PC-3 (cell line): ENCODE measurements around the gene RFX4. TPM values are rescaled to one million over a fixed set of nuclear protein-coding genes. Genes with fewer than 3 reads are reported as not detected.

Experiments
- ATAC-seq: fragments of 200-7000 bp; cut with Tn5 transposase; 2 replicates; pipeline ENCODE4 v1.9.1; 2020; ENCODE audit warnings: mild to moderate bottlenecking, moderate library complexity
- BruUV-seq: library from RNA; stranded (reverse); fragments of 400-500 nt; replicated peaks from 2 replicates; lab custom pipeline; 2021; lab: Mats Ljungman, UMichigan
- CTCF ChIA-PET: fragments of 300-600 bp; sonication (Branson Sonifier 250); formaldehyde crosslinking; loops from one replicate; lab custom pipeline; 2022; ENCODE audit warnings: antibody characterized with exemption; lab: Charles Lee
- POLR2A ChIA-PET: fragments of 300-600 bp; sonication (Branson Sonifier 250); formaldehyde crosslinking; loops from one replicate; lab custom pipeline; 2022; ENCODE audit warnings: antibody characterized with exemption; ENCODE audit not compliant: unreplicated experiment; lab: Charles Lee
- DNase-seq: peaks from one replicate; pipeline ENCODE4 v3.0.0-alpha.2; 2015
- H2AFZ ChIP-seq: fragments of 300-600 bp; sonication (generic); 2 replicates; pipeline ENCODE4 v1.6.0; 2016; ENCODE audit warnings: antibody characterized with exemption, low read length
- H3F3A ChIP-seq: fragments of 300-600 bp; sonication (generic); one replicate; pipeline ENCODE4 v1.6.0; 2017; ENCODE audit warnings: antibody characterized with exemption, low read length, control low read depth, mild to moderate bottlenecking; ENCODE audit not compliant: unreplicated experiment
- H3K27ac ChIP-seq: fragments of 300-600 bp; sonication (generic); 2 replicates; pipeline ENCODE4 v1.5.1; 2016; ENCODE audit warnings: mild to moderate bottlenecking, low read length
- H3K27me3 ChIP-seq: fragments of 300-600 bp; sonication (generic); 2 replicates; pipeline ENCODE4 v1.6.1; 2016; ENCODE audit warnings: low read length, mixed read lengths
- H3K36me3 ChIP-seq: fragments of 300-600 bp; sonication (generic); 2 replicates; pipeline ENCODE4 v1.6.1; 2016; ENCODE audit warnings: low read depth, mixed run types, low read length, mixed read lengths
- H3K4me1 ChIP-seq: fragments of 300-600 bp; sonication (generic); 2 replicates; pipeline ENCODE4 v1.5.1; 2016; ENCODE audit warnings: low read length; ENCODE audit not compliant: insufficient read depth
- H3K4me2 ChIP-seq: fragments of 300-600 bp; sonication (generic); 2 replicates; pipeline ENCODE4 v1.6.0; 2016; ENCODE audit warnings: low read length
- H3K4me3 ChIP-seq: fragments of 300-600 bp; sonication (generic); 2 replicates; pipeline ENCODE4 v1.5.1; 2016; ENCODE audit warnings: mild to moderate bottlenecking, low read length, mixed read lengths
- H3K79me2 ChIP-seq: fragments of 300-600 bp; sonication (generic); 2 replicates; pipeline ENCODE4 v1.6.1; 2017; ENCODE audit warnings: low read length, mixed read lengths
- H3K9ac ChIP-seq: fragments of 300-600 bp; sonication (generic); 2 replicates; pipeline ENCODE4 v1.6.0; 2016; ENCODE audit warnings: mild to moderate bottlenecking, low read length
- H3K9me2 ChIP-seq: fragments of 300-600 bp; sonication (generic); replicated peaks from 2 replicates; pipeline ENCODE4 v1.6.1; 2016; ENCODE audit warnings: mixed run types, low read length, mixed read lengths
- H3K9me3 ChIP-seq: fragments of 300-600 bp; sonication (generic); 2 replicates; pipeline ENCODE4 v1.6.1; 2016; ENCODE audit warnings: low read length, mixed read lengths
- H4K20me1 ChIP-seq: fragments of 300-600 bp; sonication (generic); 2 replicates; pipeline ENCODE4 v1.6.1; 2016; ENCODE audit warnings: low read length, mixed read lengths
- CTCF ChIP-seq: fragments of 300-600 bp; sonication (generic); conservative IDR thresholded peaks from 2 replicates; pipeline ENCODE4 v1.5.1; 2017; ENCODE audit warnings: antibody characterized with exemption, low read depth, mild to moderate bottlenecking, low read length
- EZH2 ChIP-seq: fragments of 300-600 bp; sonication (generic); IDR thresholded peaks from one replicate; pipeline ENCODE4 v1.6.1; 2017; ENCODE audit warnings: antibody characterized with exemption, mild to moderate bottlenecking, low read length; ENCODE audit not compliant: unreplicated experiment
- EZH2phosphoT487 ChIP-seq: fragments of 300-600 bp; sonication (generic); IDR thresholded peaks from 2 replicates; pipeline ENCODE4 v1.6.1; 2018; ENCODE audit warnings: mild to moderate bottlenecking, antibody characterized with exemption, low read length, borderline replicate concordance
- intact Hi-C: fragments of 100-400 bp; cut with micrococcal nuclease; formaldehyde crosslinking; loops from 2 replicates; pipeline ENCODE4 v1.9.0; 2023
- total RNA-seq: library from RNA; depleted of rRNA; stranded (reverse); fragments of >200 nt; gene quantifications from 2 replicates; pipeline ENCODE4 v1.2.3, GENCODE V29; 2014

RFX4 gene
- total RNA-seq, 1 experiment from 2014 or later: not detected

DNA sequence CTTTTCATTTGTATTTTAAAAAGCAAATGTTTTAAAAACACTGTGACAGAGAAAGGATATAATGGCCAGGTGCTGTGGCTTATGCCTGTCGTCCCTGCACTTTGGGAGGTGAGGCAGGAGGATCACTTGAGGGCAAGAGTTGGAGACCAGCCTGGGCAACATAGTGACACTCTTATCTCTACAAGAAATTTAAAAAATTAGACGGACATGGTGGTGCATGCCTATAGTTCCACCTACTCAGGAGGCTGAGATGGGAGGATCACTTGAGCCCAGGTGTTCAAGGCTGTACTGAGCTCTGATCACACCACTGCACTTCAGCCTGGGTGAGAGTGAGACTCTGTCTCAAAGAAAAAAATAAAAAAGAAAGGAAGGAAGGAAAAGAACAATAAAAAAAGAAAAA lies 7.8 kb downstream of the RFX4 start:
- H3K9me3 ChIP-seq: no peaks in the 10 kb centered on the region
- intact Hi-C loops: no loop called here
- no peaks in the 10 kb centered on the region for H3K36me3 ChIP-seq
- no peak overlapping the region for H3K9ac ChIP-seq
- no peak overlapping the region for H3K27ac ChIP-seq
- no peak overlapping the region for H3K4me2 ChIP-seq
- TF ChIP-seq CTCF (no peak), EZH2 (no peak), EZH2phosphoT487 (no peak)
- H3K9me2 ChIP-seq: no peaks in the 10 kb centered on the region
- H3K4me1 ChIP-seq: no peaks in the 10 kb centered on the region
- no peaks in the 10 kb centered on the region for H4K20me1 ChIP-seq
- BruUV-seq: no TSS peak
- H3K79me2 ChIP-seq: no peaks in the 10 kb centered on the region
- H2AFZ ChIP-seq: no peak overlapping the region
- POLR2A ChIA-PET: no interaction called here
- H3K27me3 ChIP-seq: peaks cover 92% of the 10 kb centered on the region
- ATAC-seq (no peak), DNase-seq (no peak)
- no peaks in the 10 kb centered on the region for H3F3A ChIP-seq
- no peak overlapping the region for H3K4me3 ChIP-seq
- CTCF ChIA-PET: no interaction called here

- Histone ChIP-seq H3K4me3 (no peak overlapping the region), H3K9me2 (no peaks in the 10 kb centered on the region), H3F3A (no peaks in the 10 kb centered on the region), H2AFZ (no peak overlapping the region), H3K27me3 (peaks cover 59% of the 10 kb centered on the region), H3K4me2 (no peak overlapping the region), H3K4me1 (peaks cover 11% of the 10 kb centered on the region), H3K27ac (no peak overlapping the region), H4K20me1 (no peaks in the 10 kb centered on the region), H3K36me3 (no peaks in the 10 kb centered on the region), H3K9me3 (no peaks in the 10 kb centered on the region), H3K9ac (no peak overlapping the region), H3K79me2 (no peaks in the 10 kb centered on the region)
- BruUV-seq: no TSS peak
- ChIA-PET CTCF (no interaction called here), POLR2A (no interaction called here)
- ATAC-seq (no peak), DNase-seq (no peak)
- TF ChIP-seq EZH2phosphoT487: no peak
- intact Hi-C loops: no loop called here
Measured at GRCh38 chr12:106594447-106594846, 11.6 kb downstream of the RFX4 start.

GRCh38 chr12:106595268-106595667 lies 12.5 kb downstream of the RFX4 start:
- DNase-seq (no peak), ATAC-seq (no peak)
- TF ChIP-seq CTCF (no peak), EZH2phosphoT487 (no peak), EZH2 (no peak)
- H4K20me1 ChIP-seq: no peaks in the 10 kb centered on the region
- CTCF ChIA-PET: no interaction called here
- H3K4me1 ChIP-seq: peaks cover 11% of the 10 kb centered on the region
- H3K4me3 ChIP-seq: no peak overlapping the region
- H3K9ac ChIP-seq: no peak overlapping the region
- no peaks in the 10 kb centered on the region for H3K79me2 ChIP-seq
- H3K9me2 ChIP-seq: no peaks in the 10 kb centered on the region
- H3K27me3 ChIP-seq: peaks cover 51% of the 10 kb centered on the region
- intact Hi-C loops: no loop called here
- POLR2A ChIA-PET: no interaction called here
- H3K36me3 ChIP-seq: no peaks in the 10 kb centered on the region
- no TSS peak for BruUV-seq
- no peaks in the 10 kb centered on the region for H3K9me3 ChIP-seq
- H3K27ac ChIP-seq: no peak overlapping the region
- no peak overlapping the region for H2AFZ ChIP-seq
- H3K4me2 ChIP-seq: no peak overlapping the region
- no peaks in the 10 kb centered on the region for H3F3A ChIP-seq
